Mesendoderm (in vitro differentiated cells): Measurements from ENCODE around the gene TNK2.
"Not testable (repeated sequence)": the region's sequence is repeated elsewhere in the genome, so short reads cannot be mapped to it uniquely, and the experiment has no call there.

Source experiments
- DNase-seq: peaks from one replicate; pipeline ENCODE4 v3.0.0; 2013
- H2AK5ac ChIP-seq: 2 replicates; pipeline ENCODE4 v1.6.1; 2013; ENCODE audit warnings: low read length, inconsistent platforms
- H2BK120ac ChIP-seq: 2 replicates; pipeline ENCODE4 v1.6.1; 2013; ENCODE audit warnings: low read depth, mild to moderate bottlenecking, low read length, moderate library complexity, mixed read lengths
- H2BK15ac ChIP-seq: replicated peaks from 2 replicates; pipeline ENCODE4 v1.6.1; 2013; ENCODE audit warnings: low read depth, mild to moderate bottlenecking, moderate library complexity
- H2BK5ac ChIP-seq: 2 replicates; pipeline ENCODE4 v1.6.1; 2013; ENCODE audit warnings: low read length, inconsistent platforms
- H3K18ac ChIP-seq: 2 replicates; pipeline ENCODE4 v1.6.1; 2013; ENCODE audit warnings: mild to moderate bottlenecking, low read length, mixed read lengths
- H3K23ac ChIP-seq: one replicate; pipeline ENCODE4 v1.6.1; 2013; ENCODE audit warnings: low read length
- H3K27ac ChIP-seq: 2 replicates; pipeline ENCODE4 v1.5.1; 2013; ENCODE audit warnings: low read depth, mild to moderate bottlenecking, inconsistent platforms, low read length, moderate library complexity
- H3K27me3 ChIP-seq: 2 replicates; pipeline ENCODE4 v1.6.1; 2013; ENCODE audit warnings: low read length, control low read depth, mild to moderate bottlenecking, inconsistent platforms; ENCODE audit not compliant: insufficient read depth, poor library complexity
- H3K36me3 ChIP-seq: 2 replicates; pipeline ENCODE4 v1.6.1; 2013; ENCODE audit warnings: low read length, inconsistent platforms; ENCODE audit not compliant: control insufficient read depth, insufficient read depth
- H3K4ac ChIP-seq: one replicate; pipeline ENCODE4 v1.6.1; 2013; ENCODE audit warnings: low read depth, mild to moderate bottlenecking, low read length, moderate library complexity
- H3K4me1 ChIP-seq: 2 replicates; pipeline ENCODE4 v1.6.1; 2013; ENCODE audit warnings: low read depth, low read length, inconsistent platforms; ENCODE audit not compliant: control insufficient read depth
- H3K4me2 ChIP-seq: 2 replicates; pipeline ENCODE4 v1.6.1; 2013; ENCODE audit warnings: low read length
- H3K4me3 ChIP-seq: 2 replicates; pipeline ENCODE4 v1.5.1; 2013; ENCODE audit warnings: mild to moderate bottlenecking, low read length
- H3K56ac ChIP-seq: one replicate; pipeline ENCODE4 v1.6.1; 2013; ENCODE audit warnings: low read length
- H3K79me1 ChIP-seq: 2 replicates; pipeline ENCODE4 v1.6.1; 2013; ENCODE audit warnings: low read length, inconsistent platforms
- H3K79me2 ChIP-seq: 2 replicates; pipeline ENCODE4 v1.6.1; 2013; ENCODE audit warnings: mild to moderate bottlenecking, low read length; ENCODE audit not compliant: control insufficient read depth, insufficient read depth
- H3K9ac ChIP-seq: 2 replicates; pipeline ENCODE4 v1.6.1; 2013; ENCODE audit warnings: low read length, inconsistent platforms
- H4K5ac ChIP-seq: one replicate; pipeline ENCODE4 v1.6.1; 2013; ENCODE audit warnings: low read length
- H4K8ac ChIP-seq: one replicate; pipeline ENCODE4 v1.6.1; 2013; ENCODE audit warnings: low read depth, mild to moderate bottlenecking, control low read depth, low read length, moderate library complexity
- WGBS: extraction: QIAGEN DNeasy Blood & Tissue Kit; methylation state at CpG from one replicate; pipeline ENCODE4 v1.1.7; 2013; ENCODE audit warnings: low lambda C conversion rate, missing lambda C conversion rate; ENCODE audit not compliant: insufficient coverage; ENCODE audit errors: extremely low coverage; 5-methylcytosine and 5-hydroxymethylcytosine counted together

Gene TNK2

DNA sequence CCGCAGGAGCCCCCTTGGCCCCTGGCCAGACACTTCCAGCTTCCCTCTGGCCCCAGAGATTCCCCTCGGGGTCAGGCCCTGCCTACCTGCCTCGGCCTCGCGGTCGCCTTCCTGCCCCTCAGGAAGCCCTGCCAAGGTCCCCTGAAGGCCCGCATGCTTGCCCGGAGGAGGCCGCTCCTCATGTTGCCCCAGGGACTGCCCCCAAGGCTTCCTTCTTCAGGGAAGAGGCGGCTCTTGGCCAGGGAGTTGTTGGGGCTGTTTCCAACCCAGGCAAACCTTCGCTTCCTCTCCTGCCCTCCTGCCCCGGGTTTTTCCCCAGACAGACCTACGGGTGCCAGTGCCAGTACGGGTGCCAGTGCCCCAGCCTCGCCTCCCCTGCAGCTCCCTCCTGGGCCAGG is 83.2 kb downstream of the TNK2 start:
- no peaks in the 10 kb centered on the region for H3K27me3 ChIP-seq
- H4K5ac ChIP-seq: no peak overlapping the region
- no peak overlapping the region for H2BK15ac ChIP-seq
- no peak overlapping the region for H2BK5ac ChIP-seq
- no peaks in the 10 kb centered on the region for H3K79me2 ChIP-seq
- H3K79me1 ChIP-seq: no peaks in the 10 kb centered on the region
- H3K36me3 ChIP-seq: no peaks in the 10 kb centered on the region
- H2BK120ac ChIP-seq: no peak overlapping the region
- no peak overlapping the region for H3K23ac ChIP-seq
- H3K18ac ChIP-seq: no peak overlapping the region
- no peak overlapping the region for H3K4ac ChIP-seq
- H2AK5ac ChIP-seq: no peak overlapping the region
- H3K4me3 ChIP-seq: no peak overlapping the region
- H4K8ac ChIP-seq: no peak overlapping the region
- no peak for DNase-seq
- H3K4me2 ChIP-seq: no peak overlapping the region
- H3K9ac ChIP-seq: no peak overlapping the region
- no peak overlapping the region for H3K27ac ChIP-seq
- WGBS: no CpG with 5 or more reads among the region's 15 CpGs
- H3K4me1 ChIP-seq: no peaks in the 10 kb centered on the region
- H3K56ac ChIP-seq: no peak overlapping the region

DNA sequence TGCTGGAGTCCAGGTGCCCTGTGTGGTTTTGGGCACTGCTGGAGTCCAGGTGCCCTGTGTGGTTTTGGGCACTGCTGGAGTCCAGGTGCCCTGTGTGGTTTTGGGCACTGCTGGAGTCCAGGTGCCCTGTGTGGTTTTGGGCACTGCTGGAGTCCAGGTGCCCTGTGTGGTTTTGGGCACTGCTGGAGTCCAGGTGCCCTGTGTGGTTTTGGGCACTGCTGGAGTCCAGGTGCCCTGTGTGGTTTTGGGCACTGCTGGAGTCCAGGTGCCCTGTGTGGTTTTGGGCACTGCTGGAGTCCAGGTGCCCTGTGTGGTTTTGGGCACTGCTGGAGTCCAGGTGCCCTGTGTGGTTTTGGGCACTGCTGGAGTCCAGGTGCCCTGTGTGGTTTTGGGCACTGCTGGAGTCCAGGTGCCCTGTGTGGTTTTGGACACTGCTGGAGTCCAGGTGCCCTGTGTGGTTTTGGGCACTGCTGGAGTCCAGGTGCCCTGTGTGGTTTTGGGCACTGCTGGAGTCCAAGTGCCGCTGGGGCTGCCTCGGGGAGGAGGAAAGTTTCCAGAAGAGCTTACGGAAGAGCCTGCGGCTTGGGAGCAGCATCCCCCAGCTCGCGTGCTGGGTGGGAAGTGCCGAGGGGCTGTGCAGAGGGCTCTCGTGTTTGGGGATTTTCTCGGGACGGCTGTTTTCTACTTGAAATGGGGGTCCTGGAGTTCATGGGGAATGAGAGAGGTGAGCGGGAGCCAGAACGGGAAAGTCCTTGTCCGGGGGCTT is 83.7 kb downstream of the TNK2 start:
- WGBS: no CpG with 5 or more reads among the region's 13 CpGs
- not testable (repeated sequence) for H3K79me2 ChIP-seq

DNA sequence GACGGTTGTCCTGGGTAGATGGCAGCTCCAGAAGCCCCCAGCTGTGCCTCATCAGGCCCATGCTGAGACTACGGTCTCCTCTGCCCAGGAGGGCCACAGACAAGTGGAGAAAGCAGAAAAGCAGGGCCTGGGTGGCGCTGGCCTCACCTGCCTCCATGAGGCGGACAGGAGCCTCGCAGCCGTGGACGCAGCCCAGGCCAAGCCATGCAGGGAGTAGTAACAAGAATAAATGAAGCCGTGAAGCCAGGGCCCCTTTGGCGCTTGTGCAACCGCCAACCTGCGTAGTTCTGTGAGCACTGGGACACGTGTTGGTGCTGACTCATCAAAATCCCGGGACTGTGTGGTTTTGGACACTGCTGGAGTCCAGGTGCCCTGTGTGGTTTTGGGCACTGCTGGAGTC is 84.4 kb downstream of the TNK2 start:
- Histone ChIP-seq H3K56ac (no peak overlapping the region), H3K4me3 (no peak overlapping the region), H2BK120ac (no peak overlapping the region), H3K23ac (no peak overlapping the region), H4K8ac (no peak overlapping the region), H3K36me3 (no peaks in the 10 kb centered on the region), H3K4ac (no peak overlapping the region), H3K27me3 (no peaks in the 10 kb centered on the region), H2BK15ac (no peak overlapping the region), H2AK5ac (no peak overlapping the region), H4K5ac (no peak overlapping the region), H3K4me2 (no peak overlapping the region), H2BK5ac (no peak overlapping the region), H3K4me1 (no peaks in the 10 kb centered on the region), H3K79me2 (no peaks in the 10 kb centered on the region), H3K9ac (no peak overlapping the region), H3K79me1 (no peaks in the 10 kb centered on the region), H3K18ac (no peak overlapping the region), H3K27ac (no peak overlapping the region)
- DNase-seq: no peak
- WGBS: no CpG with 5 or more reads among the region's 13 CpGs

More for the DNA sequence above, 83.7 kb downstream of the TNK2 start:
- not testable (repeated sequence) for H3K36me3 ChIP-seq, H4K8ac ChIP-seq, H3K18ac ChIP-seq, H3K9ac ChIP-seq, H3K27ac ChIP-seq, H3K56ac ChIP-seq, H3K4me1 ChIP-seq, H2BK120ac ChIP-seq, H4K5ac ChIP-seq, H3K27me3 ChIP-seq, H2BK15ac ChIP-seq, H3K23ac ChIP-seq, H3K4ac ChIP-seq, DNase-seq, H2BK5ac ChIP-seq, H3K4me2 ChIP-seq, H3K4me3 ChIP-seq, H3K79me1 ChIP-seq, H2AK5ac ChIP-seq

DNA sequence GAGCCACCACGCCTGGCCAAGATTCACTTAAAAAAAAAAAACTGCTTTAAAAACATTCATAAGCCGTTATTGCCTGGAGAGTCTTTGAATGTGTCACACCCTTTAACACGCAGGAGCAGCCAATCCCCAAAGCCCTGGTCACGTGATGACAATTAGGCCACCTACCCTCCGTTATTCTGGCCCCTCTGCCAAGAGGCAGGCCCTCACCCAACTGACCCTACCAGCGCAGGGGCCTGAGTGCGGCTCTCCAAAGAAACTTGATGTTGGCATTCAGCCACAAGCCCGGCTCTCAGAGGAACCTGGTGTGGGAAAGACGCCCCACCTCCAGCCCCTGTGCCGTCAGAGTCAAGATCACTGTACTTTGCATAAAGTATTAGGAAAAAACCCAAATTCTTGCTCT is 85.1 kb downstream of the TNK2 start:
- Histone ChIP-seq H3K4me3 (no peak overlapping the region), H2BK5ac (no peak overlapping the region), H3K36me3 (no peaks in the 10 kb centered on the region), H3K18ac (no peak overlapping the region), H3K4me2 (no peak overlapping the region), H2BK15ac (no peak overlapping the region), H3K79me1 (no peaks in the 10 kb centered on the region), H2BK120ac (no peak overlapping the region), H3K4me1 (no peaks in the 10 kb centered on the region), H3K23ac (no peak overlapping the region), H3K56ac (no peak overlapping the region), H3K27me3 (no peaks in the 10 kb centered on the region), H3K79me2 (no peaks in the 10 kb centered on the region), H3K4ac (no peak overlapping the region), H3K9ac (no peak overlapping the region), H4K8ac (no peak overlapping the region), H3K27ac (no peak overlapping the region), H2AK5ac (no peak overlapping the region), H4K5ac (no peak overlapping the region)
- WGBS: no CpG with 5 or more reads among the region's 10 CpGs
- DNase-seq: no peak

DNA sequence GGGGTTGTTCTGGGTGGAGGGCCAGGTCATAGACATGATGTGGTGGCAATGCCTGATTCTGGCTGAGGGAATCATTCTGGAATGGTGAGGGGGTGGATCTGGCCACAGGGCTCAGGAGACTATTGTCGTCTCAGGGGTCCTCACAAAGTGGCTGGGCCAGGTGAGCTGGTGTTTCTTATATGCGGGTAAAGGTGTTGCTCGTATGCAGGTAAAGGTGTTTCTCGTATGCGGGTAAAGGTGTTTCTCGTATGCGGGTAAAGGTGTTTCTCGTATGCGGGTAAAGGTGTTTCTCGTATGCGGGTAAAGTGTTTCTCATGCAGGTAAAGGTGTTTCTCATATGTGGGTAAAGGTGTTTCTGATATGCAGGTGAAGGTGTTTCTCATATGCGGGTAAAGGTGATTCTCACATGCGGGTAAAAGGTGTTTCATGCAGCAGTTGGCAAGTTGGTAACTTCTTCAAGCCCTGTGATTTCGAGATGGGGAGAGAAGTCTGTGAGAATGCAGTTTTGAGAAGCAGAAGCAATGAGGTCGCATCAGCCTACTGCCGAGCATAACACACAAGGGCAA is 86.1 kb downstream of the TNK2 start:
- Histone ChIP-seq H3K79me2 (no peaks in the 10 kb centered on the region), H3K4me3 (no peak overlapping the region), H3K4me2 (no peak overlapping the region), H2BK15ac (no peak overlapping the region), H3K56ac (no peak overlapping the region), H3K9ac (no peak overlapping the region), H2BK120ac (no peak overlapping the region), H3K23ac (no peak overlapping the region), H2BK5ac (no peak overlapping the region), H3K27ac (no peak overlapping the region), H3K27me3 (no peaks in the 10 kb centered on the region), H4K5ac (no peak overlapping the region), H3K18ac (no peak overlapping the region), H2AK5ac (no peak overlapping the region), H4K8ac (no peak overlapping the region), H3K4me1 (no peaks in the 10 kb centered on the region), H3K79me1 (no peaks in the 10 kb centered on the region), H3K4ac (no peak overlapping the region), H3K36me3 (no peaks in the 10 kb centered on the region)
- WGBS: no CpG with 5 or more reads among the region's 16 CpGs
- no peak for DNase-seq
